HepG2 (cell line): Measurements from ENCODE around the gene GNPDA1. TPM values are rescaled to one million over a fixed set of nuclear protein-coding genes. Genes with fewer than 3 reads are reported as not detected.

Experiments
- IRF1 ChIP-seq: sonication (generic); formaldehyde crosslinking; IDR thresholded peaks from 2 replicates; pipeline ENCODE4 v1.4.0; 2020; ENCODE audit warnings: low read depth, mild to moderate bottlenecking, missing genetic modification reagents
- IRF2 ChIP-seq: IDR thresholded peaks from 2 replicates; pipeline ENCODE4 v1.6.1; 2018; ENCODE audit warnings: missing genetic modification reagents, missing compliant biosample characterization
- MNT ChIP-seq: fragments of 450-650 bp; IDR thresholded peaks from 2 replicates; pipeline ENCODE4 v1.6.1; 2016
- NCOA2 ChIP-seq: sonication (generic); formaldehyde crosslinking; IDR thresholded peaks from 2 replicates; pipeline ENCODE4 v1.8.0; 2022; ENCODE audit warnings: inconsistent platforms
- PAX8 ChIP-seq: sonication (generic); formaldehyde crosslinking; IDR thresholded peaks from 2 replicates; pipeline ENCODE4 v1.8.0; 2022; ENCODE audit warnings: mild to moderate bottlenecking, missing genetic modification reagents, borderline replicate concordance
- PITX1 ChIP-seq: sonication (generic); formaldehyde crosslinking; IDR thresholded peaks from 2 replicates; pipeline ENCODE4 v1.5.1; 2020; ENCODE audit warnings: mild to moderate bottlenecking, missing genetic modification reagents
- SATB2 ChIP-seq: sonication (generic); formaldehyde crosslinking; IDR thresholded peaks from 2 replicates; pipeline ENCODE4 v1.5.0; 2020; ENCODE audit warnings: missing genetic modification reagents
- SMARCC2 ChIP-seq: fragments of 450-650 bp; IDR thresholded peaks from 2 replicates; pipeline ENCODE4 v1.6.1; 2017; ENCODE audit warnings: antibody characterized with exemption, mild to moderate bottlenecking
- TCF12 ChIP-seq, 2 experiments: fragments of 450-650 bp in 1 of 2; sonication (generic) in 1 of 2; formaldehyde crosslinking in 1 of 2; IDR thresholded peaks; 2 replicates each; pipeline versions ENCODE4 v1.6.1 to v1.8.0; 2017 to 2022; ENCODE audit warnings: antibody characterized with exemption in 1 of 2, mild to moderate bottlenecking in 1 of 2, missing genetic modification reagents in 1 of 2, moderate library complexity in 1 of 2
- ZBTB7B ChIP-seq: sonication (generic); formaldehyde crosslinking; IDR thresholded peaks from 2 replicates; pipeline ENCODE4 v1.4.0; 2020; ENCODE audit warnings: missing genetic modification reagents
- ZFX ChIP-seq: sonication (generic); formaldehyde crosslinking; IDR thresholded peaks from 2 replicates; pipeline ENCODE4 v1.4.0; 2020; ENCODE audit warnings: mild to moderate bottlenecking, low read depth, missing genetic modification reagents, moderate library complexity
- ZMAT3 ChIP-seq: sonication (generic); formaldehyde crosslinking; conservative IDR thresholded peaks from 2 replicates; pipeline ENCODE4 v1.7.0; 2021; ENCODE audit warnings: missing genetic modification reagents
- ZNF280D ChIP-seq: sonication (generic); formaldehyde crosslinking; IDR thresholded peaks from 2 replicates; pipeline ENCODE4 v1.5.1; 2020; ENCODE audit warnings: mild to moderate bottlenecking, missing genetic modification reagents
- polyA plus RNA-seq, 8 experiments: library from polyadenylated mRNA; depleted of rRNA in 3 of 8; stranded (reverse) in 7 of 8; unstranded in 1 of 8; fragments of >200 nt; fragmentation: Illumina TruSeq in 4 of 8; extraction: Trizol in 4 of 8; gene quantifications; 2 replicates each; pipeline versions ENCODE4 v1.2.1 to v1.2.3, GENCODE V29; 2011 to 2016; ENCODE audit warnings: low read depth in 4 of 8, missing spikeins in 1 of 8, mixed read lengths in 1 of 8; ENCODE audit not compliant: insufficient read depth in 1 of 8
- total RNA-seq, 5 experiments: library from RNA; depleted of rRNA; stranded (reverse); fragments of >200 nt; fragmentation: Illumina TruSeq; extraction: Trizol; gene quantifications; 2 replicates each; pipeline ENCODE4 v1.2.3, GENCODE V29; 2016; ENCODE audit warnings: low read depth in 1 of 5

The GNPDA1 gene
- total and polyA plus RNA-seq, 2 of the 13 experiments (the other 11 are each of a cell fraction or from before 2014, with no cell fraction given), result 6.0 to 54.1 TPM

GRCh38 chr5:142012792-142013388 lies at the start of gene GNPDA1 (continued):
- peak; percentile 75 for TF ChIP-seq ZFX (CRISPR knock-in tag)
- TF ChIP-seq ZBTB7B (CRISPR knock-in tag), result peak; percentile 54; the same call in 1 of the 2 replicates
- no peak for TF ChIP-seq IRF2 (CRISPR knock-in tag)
- TF ChIP-seq TCF12 (IDR thresholded peaks at IDR 0.05), result no peak
- TF ChIP-seq TCF12 (CRISPR knock-in tag; IDR thresholded peaks at IDR 0.05), result peak; percentile 53; the same call in 1 of the 2 replicates
- no peak for TF ChIP-seq SMARCC2
- no peak for TF ChIP-seq ZNF280D (CRISPR knock-in tag)
- TF ChIP-seq IRF1 (CRISPR knock-in tag), result no peak
- no peak for TF ChIP-seq PAX8
- no peak for TF ChIP-seq PITX1 (CRISPR knock-in tag)
- peak; percentile 30; the same call in 1 of the 2 replicates for TF ChIP-seq NCOA2
- TF ChIP-seq ZMAT3 (CRISPR knock-in tag), result no peak
- no peak for TF ChIP-seq MNT
- TF ChIP-seq SATB2 (CRISPR knock-in tag), result 0 out of 2 replicates have a peak, but pooled peaks have one; percentile 21
